ENCODE results near the gene WASL.

DNA sequence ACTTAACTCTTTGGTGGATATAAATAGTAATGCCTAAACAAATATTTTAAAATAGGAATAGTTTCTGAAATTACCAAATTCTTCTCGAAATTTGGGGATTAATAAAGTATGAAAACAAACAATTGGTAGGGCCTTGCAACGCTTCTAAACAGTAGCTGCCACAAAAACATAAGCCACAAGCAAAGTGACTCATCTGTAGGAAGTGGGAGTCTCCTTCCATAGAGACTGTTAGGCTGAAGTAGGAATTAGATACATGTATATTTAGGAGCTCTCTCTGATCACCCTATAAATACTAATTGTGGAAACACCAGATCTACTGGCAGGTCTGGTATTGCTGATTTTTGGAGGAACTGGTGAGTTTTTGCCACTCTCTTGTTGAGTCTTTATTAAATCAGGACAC is 98.8 kb downstream of the WASL start:
- TF ChIP-seq, protein P1, sequence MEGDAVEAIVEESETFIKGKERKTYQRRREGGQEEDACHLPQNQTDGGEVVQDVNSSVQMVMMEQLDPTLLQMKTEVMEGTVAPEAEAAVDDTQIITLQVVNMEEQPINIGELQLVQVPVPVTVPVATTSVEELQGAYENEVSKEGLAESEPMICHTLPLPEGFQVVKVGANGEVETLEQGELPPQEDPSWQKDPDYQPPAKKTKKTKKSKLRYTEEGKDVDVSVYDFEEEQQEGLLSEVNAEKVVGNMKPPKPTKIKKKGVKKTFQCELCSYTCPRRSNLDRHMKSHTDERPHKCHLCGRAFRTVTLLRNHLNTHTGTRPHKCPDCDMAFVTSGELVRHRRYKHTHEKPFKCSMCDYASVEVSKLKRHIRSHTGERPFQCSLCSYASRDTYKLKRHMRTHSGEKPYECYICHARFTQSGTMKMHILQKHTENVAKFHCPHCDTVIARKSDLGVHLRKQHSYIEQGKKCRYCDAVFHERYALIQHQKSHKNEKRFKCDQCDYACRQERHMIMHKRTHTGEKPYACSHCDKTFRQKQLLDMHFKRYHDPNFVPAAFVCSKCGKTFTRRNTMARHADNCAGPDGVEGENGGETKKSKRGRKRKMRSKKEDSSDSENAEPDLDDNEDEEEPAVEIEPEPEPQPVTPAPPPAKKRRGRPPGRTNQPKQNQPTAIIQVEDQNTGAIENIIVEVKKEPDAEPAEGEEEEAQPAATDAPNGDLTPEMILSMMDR (IDR thresholded peaks at IDR 0.05) = no peak
- TF ChIP-seq POLR2A (IDR thresholded peaks at IDR 0.05) (no peak), POLR2AphosphoS5 (IDR thresholded peaks at IDR 0.05) (no peak)
